Transverse colon (tissue), 4 donors: ENCODE measurements around the gene MACF1.
A peak's percentile ranks its signal among the peaks of the same experiment; 100 is the strongest.

Source experiments
- CTCF ChIP-seq, 5 experiments: fragments of 200-600 bp in 3 of 5; fragments of 450-650 bp in 2 of 5; sonication (generic) in 3 of 5; IDR thresholded peaks; 1 replicate in 2 of 5; 2 replicates in 3 of 5; pipeline ENCODE4 v1.5.1; 2016 to 2017; ENCODE audit warnings: antibody characterized with exemption in 5 of 5, inconsistent platforms in 3 of 5, mild to moderate bottlenecking in 2 of 5, moderate library complexity in 1 of 5
- EP300 ChIP-seq: sonication (generic); formaldehyde crosslinking; IDR thresholded peaks from one replicate; pipeline ENCODE4 v1.6.1; 2017; ENCODE audit warnings: antibody characterized with exemption, low read depth
- POLR2A ChIP-seq: fragments of 450-650 bp; IDR thresholded peaks from one replicate; pipeline ENCODE4 v1.6.1; 2016; ENCODE audit warnings: antibody characterized with exemption, mild to moderate bottlenecking, moderate library complexity
- POLR2AphosphoS5 ChIP-seq, 3 donors: sonication (generic); formaldehyde crosslinking; IDR thresholded peaks; one replicate each; pipeline ENCODE4 v1.6.1; 2016; ENCODE audit warnings: antibody characterized with exemption in 3 of 3

DNA sequence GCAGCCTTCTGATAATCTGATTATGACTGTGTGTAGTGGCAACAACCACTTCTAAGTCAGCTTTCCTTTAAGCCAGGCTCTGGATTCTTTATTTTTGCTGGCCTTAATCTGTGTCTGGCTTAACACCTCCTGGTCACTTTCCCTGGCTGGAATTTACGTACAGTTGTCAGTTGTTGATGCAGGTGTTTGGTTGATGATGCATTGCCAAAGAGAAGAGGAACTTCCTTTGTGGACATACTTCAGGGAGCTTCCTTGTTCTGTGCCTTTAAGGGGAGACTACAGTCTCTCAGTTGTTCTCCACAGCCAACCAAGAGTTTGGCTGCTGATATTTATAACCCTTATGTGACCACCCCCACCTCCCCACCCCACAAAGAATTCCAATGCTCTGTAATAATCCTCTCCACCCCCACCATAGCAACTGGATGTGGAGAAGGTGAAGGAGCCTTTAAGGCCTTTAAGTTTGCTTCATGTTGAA lies 190.9 kb downstream of the MACF1 start:
- TF ChIP-seq POLR2AphosphoS5 (IDR thresholded peaks at IDR 0.05) (peak in 1 of 3 donors; percentile 10), EP300 (no peak), CTCF (IDR thresholded peaks at IDR 0.05) (no peak), POLR2A (no peak)
